HEK293T (cell line): ENCODE data around the gene OR2T5.
"Not testable (repeated sequence)": the region's sequence is repeated elsewhere in the genome, so short reads cannot be mapped to it uniquely, and the experiment has no call there.

Source experiments
- ARNT ChIP-seq: fragments of 450-650 bp; IDR thresholded peaks from 2 replicates; pipeline ENCODE4 v1.6.1; 2017; ENCODE audit warnings: mild to moderate bottlenecking
- FOXM1 ChIP-seq: fragments of 450-650 bp; IDR thresholded peaks from 2 replicates; pipeline ENCODE4 v1.6.1; 2017; ENCODE audit warnings: mild to moderate bottlenecking, borderline replicate concordance

DNA sequence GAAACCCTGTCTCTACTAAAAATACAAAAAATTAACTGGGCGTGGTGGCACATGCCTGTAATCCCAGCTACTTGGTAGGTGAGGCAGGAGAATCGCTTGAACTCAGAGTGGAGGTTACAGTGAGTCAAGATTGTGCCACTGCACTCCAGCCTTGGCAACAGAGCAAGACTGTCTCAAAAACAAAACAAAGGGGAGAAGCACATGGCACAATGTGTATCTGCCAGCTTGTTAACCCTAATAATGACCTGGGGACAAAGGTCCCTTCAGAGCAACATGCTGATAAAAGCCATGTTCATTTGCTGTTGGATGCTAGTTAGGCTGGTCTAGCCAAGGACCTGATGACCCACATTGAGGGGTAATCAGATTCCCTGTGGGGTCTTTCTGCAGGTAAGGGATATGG is 31.8 kb upstream of the OR2T5 start:
- TF ChIP-seq FOXM1, ARNT: not testable (repeated sequence)
